Body of pancreas (tissue), 4 donors: ENCODE measurements around the gene CGRRF1. TPM values are rescaled to one million over a fixed set of nuclear protein-coding genes. Genes with fewer than 3 reads are reported as not detected.

Source experiments
- ATAC-seq: fragments of 150-250 bp; one replicate; pipeline ENCODE4 v1.9.1; 2016
- DNase-seq, 4 donors: peaks; one replicate each; pipeline ENCODE4 v3.0.0-alpha.2; 2019
- H3K27ac ChIP-seq, 4 donors: fragments of 200-600 bp; sonication (generic); 1 replicate in 3 of 4; 2 replicates in 1 of 4; pipeline versions ENCODE4 v1.5.1 to v1.6.1; 2016 to 2019; ENCODE audit warnings: mild to moderate bottlenecking in 1 of 4, mixed read lengths in 1 of 4, moderate library complexity in 1 of 4
- H3K27me3 ChIP-seq, 2 donors: fragments of 200-600 bp; sonication (generic); one replicate each; pipeline ENCODE4 v1.6.0; 2016; ENCODE audit warnings: mild to moderate bottlenecking in 1 of 2
- H3K36me3 ChIP-seq, 2 donors: fragments of 200-600 bp; sonication (generic); replicated peaks in 1 of 2; 2 replicates each; pipeline ENCODE4 v1.5.1; 2016; ENCODE audit warnings: low read depth in 2 of 2; ENCODE audit not compliant: insufficient read depth in 1 of 2
- H3K4me1 ChIP-seq: fragments of 200-600 bp; sonication (generic); one replicate; pipeline ENCODE4 v1.6.0; 2016
- H3K4me3 ChIP-seq, 2 donors: fragments of 200-600 bp; sonication (generic); 1 replicate in 1 of 2; 2 replicates in 1 of 2; pipeline ENCODE4 v1.5.1; 2016 to 2019
- H3K9me3 ChIP-seq, 3 donors: fragments of 200-600 bp; sonication (generic); 1 replicate in 2 of 3; 2 replicates in 1 of 3; pipeline ENCODE4 v1.5.1; 2016
- POLR2A ChIP-seq, 3 donors: fragments of 450-650 bp; IDR thresholded peaks; one replicate each; pipeline ENCODE4 v1.6.1; 2016; ENCODE audit warnings: antibody characterized with exemption in 3 of 3, mild to moderate bottlenecking in 2 of 3
- WGBS, 2 donors: methylation state at CpG; one replicate each; pipeline ENCODE4 v1.1.5; 2017; 5-methylcytosine and 5-hydroxymethylcytosine counted together
- intact Hi-C: fragments of 100-400 bp; cut with DNase I; formaldehyde crosslinking; loops from one replicate; pipeline ENCODE4 v1.15.1; 2023
- total RNA-seq, 2 donors: library from RNA; depleted of rRNA; stranded (reverse); fragments of >200 nt; gene quantifications; one replicate each; pipeline ENCODE4 v1.1.0, GENCODE V29; 2016
- TF ChIP-seq, protein P1 (sequence below), 7 experiments: fragments of 450-650 bp in 4 of 7; fragments of 200-600 bp in 3 of 7; sonication (generic) in 3 of 7; IDR thresholded peaks; one replicate each; pipeline ENCODE4 v1.5.1; 2016 to 2019; ENCODE audit warnings: antibody characterized with exemption in 7 of 7

Gene CGRRF1
- total RNA-seq, 2 donors from 2014 or later: 6.3 to 11.4 TPM

DNA sequence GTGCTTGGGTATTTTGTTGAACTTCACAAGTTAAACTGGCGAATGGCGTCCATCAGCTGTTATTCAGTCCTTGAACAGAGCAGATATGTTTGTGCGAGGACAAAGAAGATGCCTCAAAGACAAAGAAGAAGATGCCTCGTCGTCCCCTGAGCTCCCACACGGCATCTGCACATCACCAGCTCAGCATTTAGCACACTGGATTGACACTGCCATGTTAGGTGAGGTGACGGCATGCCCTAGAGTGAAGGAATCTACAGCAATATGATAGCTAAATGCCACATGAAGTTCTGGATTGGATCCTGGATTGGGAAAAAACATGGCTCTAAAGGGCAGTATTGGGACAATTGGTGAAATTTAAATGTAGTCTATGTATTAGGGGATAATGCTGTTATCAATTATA lies 72.6 kb downstream of the CGRRF1 start:
- 85 to 88% methylated on average over 7 of the region's 7 CpGs for WGBS, 2 donors

DNA sequence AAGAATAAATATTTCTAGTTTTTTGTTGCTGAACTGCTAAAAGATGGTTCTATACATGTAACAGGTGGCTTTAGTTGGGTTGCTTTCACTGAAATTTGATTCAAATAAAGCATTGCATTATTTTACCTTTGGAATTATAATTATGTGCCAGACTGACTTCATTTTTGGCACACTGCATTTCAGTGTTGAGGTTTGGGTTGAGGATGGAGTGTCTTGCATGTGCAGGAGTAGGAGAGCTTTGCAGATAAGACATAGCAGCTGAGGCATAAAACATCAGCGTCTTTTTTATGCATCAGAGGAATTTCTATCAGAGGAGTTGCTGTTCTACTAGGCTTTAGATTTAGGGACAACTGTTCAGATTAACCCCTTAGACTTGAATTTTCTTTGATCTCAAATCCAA lies 74.4 kb downstream of the CGRRF1 start:
- Histone ChIP-seq H3K36me3 (no peaks in the 10 kb centered on the region), H3K9me3 (no peaks in the 10 kb centered on the region), H3K27me3 (no peaks in the 10 kb centered on the region), H3K4me3 (no peak overlapping the region), H3K4me1 (no peaks in the 10 kb centered on the region), H3K27ac (no peak overlapping the region)
- 38 to 77% methylated on average over 1 of the region's 1 CpG for WGBS, 2 donors
- ATAC-seq: no peak
- no peak for DNase-seq
- intact Hi-C loops: no loop called here
- TF ChIP-seq POLR2A (IDR thresholded peaks at IDR 0.05): no peak
- TF ChIP-seq, protein P1, sequence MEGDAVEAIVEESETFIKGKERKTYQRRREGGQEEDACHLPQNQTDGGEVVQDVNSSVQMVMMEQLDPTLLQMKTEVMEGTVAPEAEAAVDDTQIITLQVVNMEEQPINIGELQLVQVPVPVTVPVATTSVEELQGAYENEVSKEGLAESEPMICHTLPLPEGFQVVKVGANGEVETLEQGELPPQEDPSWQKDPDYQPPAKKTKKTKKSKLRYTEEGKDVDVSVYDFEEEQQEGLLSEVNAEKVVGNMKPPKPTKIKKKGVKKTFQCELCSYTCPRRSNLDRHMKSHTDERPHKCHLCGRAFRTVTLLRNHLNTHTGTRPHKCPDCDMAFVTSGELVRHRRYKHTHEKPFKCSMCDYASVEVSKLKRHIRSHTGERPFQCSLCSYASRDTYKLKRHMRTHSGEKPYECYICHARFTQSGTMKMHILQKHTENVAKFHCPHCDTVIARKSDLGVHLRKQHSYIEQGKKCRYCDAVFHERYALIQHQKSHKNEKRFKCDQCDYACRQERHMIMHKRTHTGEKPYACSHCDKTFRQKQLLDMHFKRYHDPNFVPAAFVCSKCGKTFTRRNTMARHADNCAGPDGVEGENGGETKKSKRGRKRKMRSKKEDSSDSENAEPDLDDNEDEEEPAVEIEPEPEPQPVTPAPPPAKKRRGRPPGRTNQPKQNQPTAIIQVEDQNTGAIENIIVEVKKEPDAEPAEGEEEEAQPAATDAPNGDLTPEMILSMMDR (IDR thresholded peaks at IDR 0.05): no peak

More for the DNA sequence above, 72.6 kb downstream of the CGRRF1 start:
- no peak for DNase-seq
- intact Hi-C loops: no loop called here
- Histone ChIP-seq H3K27ac (no peak overlapping the region), H3K4me3 (no peak overlapping the region), H3K36me3 (no peaks in the 10 kb centered on the region), H3K27me3 (no peaks in the 10 kb centered on the region), H3K4me1 (no peaks in the 10 kb centered on the region), H3K9me3 (no peaks in the 10 kb centered on the region)
- TF ChIP-seq, protein P1 (IDR thresholded peaks at IDR 0.05): no peak
- TF ChIP-seq POLR2A (IDR thresholded peaks at IDR 0.05): no peak
- no peak for ATAC-seq

DNA sequence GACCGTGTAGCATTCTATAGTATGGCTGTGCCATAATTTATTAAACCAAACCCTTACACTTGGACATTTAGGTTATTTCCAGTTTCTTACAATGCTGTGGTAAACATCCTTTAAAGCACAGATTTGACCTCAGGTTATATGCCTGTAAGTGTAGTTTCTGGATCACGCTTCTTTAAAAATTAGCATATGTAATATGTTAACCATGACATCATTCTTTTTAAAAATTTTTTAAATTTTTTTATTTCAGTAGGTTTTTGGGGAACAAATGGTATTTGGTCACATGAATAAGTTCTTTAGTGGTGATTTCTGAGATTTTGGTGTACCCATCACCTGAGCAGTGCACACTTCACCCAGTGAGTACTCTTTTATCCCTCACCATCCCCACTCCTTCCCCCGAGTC lies 75.5 kb downstream of the CGRRF1 start:
- no peak overlapping the region for H3K4me3 ChIP-seq
- TF ChIP-seq, protein P1 (IDR thresholded peaks at IDR 0.05): no peak
- TF ChIP-seq POLR2A (IDR thresholded peaks at IDR 0.05): no peak
- no peaks in the 10 kb centered on the region for H3K4me1 ChIP-seq
- WGBS, 2 donors: 91 to 94% methylated on average over 3 of the region's 3 CpGs
- H3K27me3 ChIP-seq: no peaks in the 10 kb centered on the region
- no peaks in the 10 kb centered on the region for H3K9me3 ChIP-seq
- no peak overlapping the region for H3K27ac ChIP-seq
- intact Hi-C loops: no loop called here
- no peaks in the 10 kb centered on the region for H3K36me3 ChIP-seq
- no peak for DNase-seq
- ATAC-seq: no peak

Other genes starting within 250 kb of the CGRRF1 start
- not detected for gene CDKN3, start 112.9 kb upstream of the CGRRF1 start, total RNA-seq
- 10 to 100 TPM; 15.2 to 18.2 TPM for gene CNIH1, start 68.5 kb upstream of the CGRRF1 start, total RNA-seq
- gene GMFB, start 20.9 kb upstream of the CGRRF1 start, total RNA-seq: 10 to 100 TPM; 24.7 to 26.5 TPM
- gene SAMD4A, start 57.2 kb downstream of the CGRRF1 start, total RNA-seq: 10 to 100 TPM; 11.2 to 15.3 TPM